Measurements from ENCODE around the gene TSPYL2. TPM values are rescaled to one million over a fixed set of nuclear protein-coding genes. Genes with fewer than 3 reads are reported as not detected.

Gene TSPYL2
- total RNA-seq, 6 donors from 2014 or later = 33.4 to 162 (median 46.6) TPM

DNA sequence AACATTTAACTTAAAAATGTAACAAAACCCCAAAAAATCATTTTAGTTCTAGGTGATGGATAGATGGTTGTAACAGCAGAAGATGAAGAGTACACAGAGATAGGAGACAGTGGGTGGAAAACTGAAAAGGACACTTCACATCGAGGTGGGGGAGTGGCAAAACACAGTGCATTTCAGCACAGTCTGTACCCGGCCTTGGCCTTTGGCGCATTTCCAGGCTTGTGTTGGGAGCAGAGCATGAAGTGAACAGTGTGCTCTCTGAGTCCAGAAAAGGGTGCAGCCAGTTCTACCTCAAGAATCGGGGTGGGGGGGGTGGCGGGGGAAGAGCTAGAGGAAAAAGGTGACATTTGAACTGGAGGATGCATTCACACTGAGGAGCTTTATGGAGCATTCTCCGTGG, 4.3 kb downstream of the TSPYL2 start:
- WGBS, 2 donors = 61 to 66% methylated on average over 6 of the region's 6 CpGs
- no peaks in the 10 kb centered on the region for H3K27me3 ChIP-seq
- TF ChIP-seq, protein P1, sequence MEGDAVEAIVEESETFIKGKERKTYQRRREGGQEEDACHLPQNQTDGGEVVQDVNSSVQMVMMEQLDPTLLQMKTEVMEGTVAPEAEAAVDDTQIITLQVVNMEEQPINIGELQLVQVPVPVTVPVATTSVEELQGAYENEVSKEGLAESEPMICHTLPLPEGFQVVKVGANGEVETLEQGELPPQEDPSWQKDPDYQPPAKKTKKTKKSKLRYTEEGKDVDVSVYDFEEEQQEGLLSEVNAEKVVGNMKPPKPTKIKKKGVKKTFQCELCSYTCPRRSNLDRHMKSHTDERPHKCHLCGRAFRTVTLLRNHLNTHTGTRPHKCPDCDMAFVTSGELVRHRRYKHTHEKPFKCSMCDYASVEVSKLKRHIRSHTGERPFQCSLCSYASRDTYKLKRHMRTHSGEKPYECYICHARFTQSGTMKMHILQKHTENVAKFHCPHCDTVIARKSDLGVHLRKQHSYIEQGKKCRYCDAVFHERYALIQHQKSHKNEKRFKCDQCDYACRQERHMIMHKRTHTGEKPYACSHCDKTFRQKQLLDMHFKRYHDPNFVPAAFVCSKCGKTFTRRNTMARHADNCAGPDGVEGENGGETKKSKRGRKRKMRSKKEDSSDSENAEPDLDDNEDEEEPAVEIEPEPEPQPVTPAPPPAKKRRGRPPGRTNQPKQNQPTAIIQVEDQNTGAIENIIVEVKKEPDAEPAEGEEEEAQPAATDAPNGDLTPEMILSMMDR (IDR thresholded peaks at IDR 0.05) = no peak
- TF ChIP-seq EP300 (IDR thresholded peaks at IDR 0.05) (no peak), POLR2AphosphoS5 (IDR thresholded peaks at IDR 0.05) (peak in 1 of 2 donors; percentile 14), POLR2A (IDR thresholded peaks at IDR 0.05) (no peak)
- peaks cover 0 to 9% (median 2%) of the 10 kb centered on the region in 4 donors for H3K36me3 ChIP-seq
- H3K9me3 ChIP-seq = no peaks in the 10 kb centered on the region
- ATAC-seq (ENCODE audit: low FRiP score in 2 of 2) (no peak), DNase-seq (peak in 1 of 2 donors; percentile 80)
- H3K4me3 ChIP-seq = no peak overlapping the region
- H3K4me1 ChIP-seq = peaks cover 3 to 15% (median 8%) of the 10 kb centered on the region in 4 donors
- H3K27ac ChIP-seq = peak overlapping the region in 2 of 4 donors; percentile 78 to 84

DNA sequence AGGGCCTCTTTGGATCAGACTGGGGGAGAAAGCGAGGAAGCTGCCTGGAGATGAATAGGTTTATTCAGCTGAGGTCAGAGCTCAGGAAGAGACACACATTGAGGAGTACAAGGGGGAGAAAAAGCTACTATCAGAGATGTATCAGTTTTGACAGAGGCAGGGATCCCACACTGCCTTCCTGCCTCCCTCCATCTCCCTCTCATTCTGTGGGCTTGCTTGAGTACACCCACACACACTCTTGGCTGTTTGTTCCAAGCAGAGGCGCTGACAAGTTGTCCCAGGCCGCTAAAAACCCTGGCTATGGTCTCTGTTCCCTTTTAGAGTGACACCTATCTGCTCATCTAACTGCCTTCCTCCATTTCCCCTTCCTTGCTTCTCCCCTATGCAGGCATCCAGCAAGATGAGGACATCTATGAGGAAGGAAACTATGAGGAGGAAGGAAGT, 5.2 kb downstream of the TSPYL2 start:
- DNase-seq = no peak
- Histone ChIP-seq H3K4me1 (peaks cover 3 to 15% (median 8%) of the 10 kb centered on the region in 4 donors), H3K4me3 (no peak overlapping the region), H3K27ac (peak overlapping the region; percentile 5 to 84 (median 66)), H3K9me3 (no peaks in the 10 kb centered on the region), H3K27me3 (no peaks in the 10 kb centered on the region), H3K36me3 (peaks cover 0 to 9% (median 2%) of the 10 kb centered on the region in 4 donors)
- TF ChIP-seq, protein P1 (IDR thresholded peaks at IDR 0.05) = no peak
- no peak for TF ChIP-seq POLR2A (IDR thresholded peaks at IDR 0.05)
- no peak for TF ChIP-seq EP300 (IDR thresholded peaks at IDR 0.05)
- no peak for TF ChIP-seq POLR2AphosphoS5 (IDR thresholded peaks at IDR 0.05)
- 61 to 82% methylated on average over 3 of the region's 3 CpGs for WGBS, 2 donors
- no peak for ATAC-seq (ENCODE audit: low FRiP score in 2 of 2)

DNA sequence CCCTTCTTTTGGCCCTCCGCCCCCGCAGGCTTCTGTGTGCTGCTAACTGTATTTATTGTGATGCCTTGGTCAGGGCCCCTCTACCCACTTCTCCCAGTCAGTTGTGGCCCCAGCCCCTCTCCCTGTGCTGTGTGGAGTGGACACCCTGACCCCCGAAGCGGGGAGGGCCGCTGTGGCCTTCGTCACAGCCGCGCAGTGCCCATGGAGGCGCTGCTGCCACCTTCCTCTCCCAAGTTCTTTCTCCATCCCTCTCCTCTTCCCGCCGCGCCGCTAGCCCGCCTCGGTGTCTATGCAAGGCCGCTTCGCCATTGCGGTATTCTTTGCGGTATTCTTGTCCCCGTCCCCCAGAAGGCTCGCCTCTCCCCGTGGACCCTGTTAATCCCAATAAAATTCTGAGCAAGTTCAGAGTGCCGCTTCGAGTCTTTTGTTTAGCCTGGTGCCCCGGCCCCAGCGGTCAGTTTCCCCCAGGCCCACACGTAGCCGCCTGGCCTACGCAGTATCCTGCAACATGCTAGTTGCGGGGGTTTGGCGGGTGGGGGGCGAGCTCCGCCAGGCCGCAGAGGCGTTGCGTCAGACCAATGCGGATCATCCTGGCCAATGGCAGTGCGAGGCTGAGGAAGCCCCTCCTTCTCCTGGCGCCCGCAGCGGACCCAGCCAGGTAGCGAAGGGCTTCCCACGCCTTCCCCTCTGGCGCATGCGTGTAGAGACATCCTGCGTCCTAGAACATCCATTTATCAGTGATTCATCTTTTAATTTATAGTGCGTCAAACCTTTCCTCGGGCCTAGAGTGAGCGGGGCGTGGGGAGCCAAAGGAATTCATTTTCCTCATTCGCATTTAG, 6.2 kb downstream of the TSPYL2 start:
- Histone ChIP-seq H3K4me3 (peak overlapping the region in 3 of 4 donors; percentile 24 to 40 (median 38)), H3K27me3 (no peaks in the 10 kb centered on the region), H3K27ac (peak overlapping the region; percentile 51 to 84 (median 72)), H3K4me1 (peaks cover 3 to 15% (median 8%) of the 10 kb centered on the region in 4 donors), H3K9me3 (no peaks in the 10 kb centered on the region), H3K36me3 (peaks cover 0 to 9% (median 2%) of the 10 kb centered on the region in 4 donors)
- ATAC-seq (ENCODE audit: low FRiP score in 2 of 2) = peak; percentile 76 to 81
- TF ChIP-seq, protein P1 (IDR thresholded peaks at IDR 0.05) = no peak
- TF ChIP-seq POLR2A (IDR thresholded peaks at IDR 0.05) = peak in 2 of 4 donors; percentile 22 to 46
- peak in 1 of 2 donors; percentile 26 for TF ChIP-seq POLR2AphosphoS5 (IDR thresholded peaks at IDR 0.05)
- DNase-seq = peak; percentile 74 to 88
- 39 to 63% methylated on average over 23 to 48 of the region's 51 CpGs for WGBS, 2 donors

DNA sequence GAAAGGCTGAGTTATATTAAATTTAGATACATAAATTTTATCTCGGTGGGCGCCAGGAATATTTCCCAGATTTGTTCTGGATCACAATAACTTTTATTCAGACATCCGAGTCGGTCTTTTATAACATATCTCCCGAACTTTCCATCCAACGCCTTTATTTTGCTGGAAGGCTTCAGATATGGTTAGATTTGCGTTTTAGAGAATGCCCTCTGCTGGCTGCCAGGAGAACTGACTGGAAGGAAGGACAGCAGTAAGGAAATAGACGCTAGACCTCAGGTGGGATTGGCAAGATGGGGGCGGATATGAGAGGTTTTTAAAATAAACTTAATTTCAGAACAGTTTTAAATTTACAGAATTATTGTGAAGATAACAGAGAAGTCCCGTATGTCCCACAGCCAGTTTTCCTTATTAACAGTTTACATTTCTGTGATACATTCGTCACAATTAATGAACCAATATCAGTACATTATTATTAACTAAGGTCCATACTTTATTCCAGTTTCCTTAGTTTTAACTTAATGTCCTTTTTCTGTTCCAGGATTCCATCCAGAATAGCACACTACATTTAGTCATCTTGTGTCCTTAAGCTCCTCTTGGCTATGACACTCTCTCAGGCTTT, 7.2 kb downstream of the TSPYL2 start:
- peak in 1 of 2 donors; percentile 53 for DNase-seq
- Histone ChIP-seq H3K36me3 (peaks cover 0 to 9% (median 2%) of the 10 kb centered on the region in 4 donors), H3K4me3 (peak overlapping the region in 3 of 4 donors; percentile 24 to 40 (median 38)), H3K9me3 (no peaks in the 10 kb centered on the region), H3K4me1 (peaks cover 2 to 15% (median 6%) of the 10 kb centered on the region in 4 donors), H3K27me3 (no peaks in the 10 kb centered on the region), H3K27ac (peak overlapping the region; percentile 51 to 84 (median 72))
- ATAC-seq (ENCODE audit: low FRiP score in 2 of 2) = peak in 1 of 2 donors; percentile 34
- 11 to 20% methylated on average over 11 of the region's 11 CpGs for WGBS, 2 donors
- TF ChIP-seq, protein P1 (IDR thresholded peaks at IDR 0.05) = peak; percentile 56 to 91 (median 66)
- TF ChIP-seq EP300 (IDR thresholded peaks at IDR 0.05) (no peak), POLR2AphosphoS5 (IDR thresholded peaks at IDR 0.05) (no peak)

All from upper lobe of left lung (tissue), 6 donors.